ENCODE results near the gene WFIKKN1.

DNA sequence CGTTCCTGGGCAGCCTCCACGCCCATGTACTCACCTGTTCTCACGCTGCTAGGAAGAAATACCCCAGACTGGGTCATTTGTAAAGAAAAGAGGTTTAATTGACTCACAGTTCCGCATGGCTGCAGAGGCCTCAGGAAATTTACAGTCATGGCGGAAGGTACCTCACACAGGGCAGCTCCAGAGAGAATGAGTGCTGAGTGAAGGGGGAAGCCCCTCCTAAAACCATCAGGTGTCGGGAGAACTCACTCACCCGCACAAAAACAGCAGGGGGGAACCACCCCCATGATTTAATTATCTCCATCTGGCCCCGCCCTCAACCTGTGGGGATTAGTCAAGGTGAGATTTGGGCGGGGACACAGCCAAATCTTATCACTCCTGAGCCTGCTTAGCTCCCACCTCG lies 22.8 kb upstream of the WFIKKN1 start:
- no peak for TF ChIP-seq CREB1 (CRISPR knock-in tag; IDR thresholded peaks at IDR 0.05; ENCODE audit: low read depth)
- TF ChIP-seq, protein P1, sequence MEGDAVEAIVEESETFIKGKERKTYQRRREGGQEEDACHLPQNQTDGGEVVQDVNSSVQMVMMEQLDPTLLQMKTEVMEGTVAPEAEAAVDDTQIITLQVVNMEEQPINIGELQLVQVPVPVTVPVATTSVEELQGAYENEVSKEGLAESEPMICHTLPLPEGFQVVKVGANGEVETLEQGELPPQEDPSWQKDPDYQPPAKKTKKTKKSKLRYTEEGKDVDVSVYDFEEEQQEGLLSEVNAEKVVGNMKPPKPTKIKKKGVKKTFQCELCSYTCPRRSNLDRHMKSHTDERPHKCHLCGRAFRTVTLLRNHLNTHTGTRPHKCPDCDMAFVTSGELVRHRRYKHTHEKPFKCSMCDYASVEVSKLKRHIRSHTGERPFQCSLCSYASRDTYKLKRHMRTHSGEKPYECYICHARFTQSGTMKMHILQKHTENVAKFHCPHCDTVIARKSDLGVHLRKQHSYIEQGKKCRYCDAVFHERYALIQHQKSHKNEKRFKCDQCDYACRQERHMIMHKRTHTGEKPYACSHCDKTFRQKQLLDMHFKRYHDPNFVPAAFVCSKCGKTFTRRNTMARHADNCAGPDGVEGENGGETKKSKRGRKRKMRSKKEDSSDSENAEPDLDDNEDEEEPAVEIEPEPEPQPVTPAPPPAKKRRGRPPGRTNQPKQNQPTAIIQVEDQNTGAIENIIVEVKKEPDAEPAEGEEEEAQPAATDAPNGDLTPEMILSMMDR (conservative IDR thresholded peaks at IDR 0.05; ENCODE audit: low read depth in 2 of 2): no peak
- TF ChIP-seq, protein P2, sequence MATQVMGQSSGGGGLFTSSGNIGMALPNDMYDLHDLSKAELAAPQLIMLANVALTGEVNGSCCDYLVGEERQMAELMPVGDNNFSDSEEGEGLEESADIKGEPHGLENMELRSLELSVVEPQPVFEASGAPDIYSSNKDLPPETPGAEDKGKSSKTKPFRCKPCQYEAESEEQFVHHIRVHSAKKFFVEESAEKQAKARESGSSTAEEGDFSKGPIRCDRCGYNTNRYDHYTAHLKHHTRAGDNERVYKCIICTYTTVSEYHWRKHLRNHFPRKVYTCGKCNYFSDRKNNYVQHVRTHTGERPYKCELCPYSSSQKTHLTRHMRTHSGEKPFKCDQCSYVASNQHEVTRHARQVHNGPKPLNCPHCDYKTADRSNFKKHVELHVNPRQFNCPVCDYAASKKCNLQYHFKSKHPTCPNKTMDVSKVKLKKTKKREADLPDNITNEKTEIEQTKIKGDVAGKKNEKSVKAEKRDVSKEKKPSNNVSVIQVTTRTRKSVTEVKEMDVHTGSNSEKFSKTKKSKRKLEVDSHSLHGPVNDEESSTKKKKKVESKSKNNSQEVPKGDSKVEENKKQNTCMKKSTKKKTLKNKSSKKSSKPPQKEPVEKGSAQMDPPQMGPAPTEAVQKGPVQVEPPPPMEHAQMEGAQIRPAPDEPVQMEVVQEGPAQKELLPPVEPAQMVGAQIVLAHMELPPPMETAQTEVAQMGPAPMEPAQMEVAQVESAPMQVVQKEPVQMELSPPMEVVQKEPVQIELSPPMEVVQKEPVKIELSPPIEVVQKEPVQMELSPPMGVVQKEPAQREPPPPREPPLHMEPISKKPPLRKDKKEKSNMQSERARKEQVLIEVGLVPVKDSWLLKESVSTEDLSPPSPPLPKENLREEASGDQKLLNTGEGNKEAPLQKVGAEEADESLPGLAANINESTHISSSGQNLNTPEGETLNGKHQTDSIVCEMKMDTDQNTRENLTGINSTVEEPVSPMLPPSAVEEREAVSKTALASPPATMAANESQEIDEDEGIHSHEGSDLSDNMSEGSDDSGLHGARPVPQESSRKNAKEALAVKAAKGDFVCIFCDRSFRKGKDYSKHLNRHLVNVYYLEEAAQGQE (IDR thresholded peaks at IDR 0.05; ENCODE audit: unreplicated experiment): no peak

All from GM23338 (cell line).